ENCODE measurements around the gene GAB4. TPM values are rescaled to one million over a fixed set of nuclear protein-coding genes. Genes with fewer than 3 reads are reported as not detected.

GAB4 gene
- total and polyA plus RNA-seq, 2 of the 8 experiments (the other 6 are each of a cell fraction or from before 2014, with no cell fraction given): 0.03 to 0.17 TPM

DNA sequence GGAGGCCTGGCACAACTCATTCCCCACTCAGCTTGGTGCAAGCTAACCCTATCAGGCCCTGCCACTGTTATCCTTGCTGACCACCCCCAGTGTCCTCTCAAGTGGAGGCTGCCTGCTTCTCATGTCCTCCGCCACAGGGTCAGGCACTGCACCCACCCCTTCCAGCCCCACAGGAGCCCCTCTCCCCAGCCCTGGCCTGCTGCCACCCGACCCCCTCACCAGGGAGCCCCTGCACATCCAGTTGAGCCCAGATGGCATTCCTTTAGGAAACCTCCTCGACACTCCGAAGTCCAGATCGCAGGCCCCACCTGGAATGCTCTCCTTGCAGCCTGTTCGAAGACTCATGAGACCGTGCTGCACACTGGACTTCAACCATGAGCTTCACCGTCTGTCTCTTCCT lies 48.8 kb upstream of the GAB4 start:
- Histone ChIP-seq H3K4me1 (replicated peaks in 1 of 4; ENCODE audit: control insufficient read depth in 3 of 4, insufficient read depth in 4 of 4, low read length in 3 of 4) (no peaks in the 10 kb centered on the region), H2BK20ac (ENCODE audit: low read length) (no peak overlapping the region), H4K91ac (replicated peaks; ENCODE audit: insufficient read length, low read length) (no peak overlapping the region), H3K27me3 (replicated peaks in 1 of 4; ENCODE audit: control insufficient read depth in 3 of 4, extremely low read depth in 1 of 4, insufficient read depth in 3 of 4, low read length in 3 of 4) (no peaks in the 10 kb centered on the region), H3K36me3 (ENCODE audit: control insufficient read depth in 2 of 4, insufficient read depth in 4 of 4, low read length in 3 of 4) (no peaks in the 10 kb centered on the region), H3K4ac (replicated peaks; ENCODE audit: insufficient read length, low read depth, low read length) (no peak overlapping the region), H3K79me1 (ENCODE audit: low read depth, low read length) (no peaks in the 10 kb centered on the region), H3K18ac (ENCODE audit: extremely low read depth, low read length) (no peak overlapping the region), H4K5ac (ENCODE audit: insufficient read length, low read depth, low read length) (no peak overlapping the region), H4K8ac (ENCODE audit: extremely low read depth, insufficient read depth, low read length) (no peak overlapping the region), H3K4me2 (ENCODE audit: insufficient read depth in 1 of 2, low read depth in 2 of 2, low read length in 2 of 2) (no peak overlapping the region), H2BK15ac (ENCODE audit: low read length) (no peak overlapping the region), H2BK5ac (ENCODE audit: low read depth, low read length) (no peak overlapping the region), H3K14ac (ENCODE audit: insufficient read length) (no peak overlapping the region), H3K56ac (replicated peaks; ENCODE audit: insufficient read length, low read depth, low read length) (no peak overlapping the region), H3K4me3 (ENCODE audit: extremely low read depth in 1 of 4, insufficient read depth in 2 of 4, low read depth in 3 of 4, low read length in 4 of 4) (no peak overlapping the region), H3K79me2 (ENCODE audit: control insufficient read depth in 1 of 2, insufficient read depth in 2 of 2, low read length in 2 of 2) (no peaks in the 10 kb centered on the region; a peak in 1 of 4 replicates), H3K9me3 (ENCODE audit: insufficient read depth in 2 of 2, low read depth in 1 of 2, low read length in 1 of 2) (no peaks in the 10 kb centered on the region), H2AK5ac (ENCODE audit: low read depth, low read length) (no peak overlapping the region), H3K27ac (ENCODE audit: low read depth, low read length) (no peak overlapping the region), H2BK12ac (ENCODE audit: low read depth, low read length) (no peak overlapping the region), H2AFZ (ENCODE audit: low read length) (no peak overlapping the region), H3K9ac (replicated peaks in 1 of 4; ENCODE audit: extremely low read depth in 1 of 4, low read depth in 3 of 4, low read length in 3 of 4) (no peak overlapping the region), H4K20me1 (replicated peaks in 1 of 2; ENCODE audit: control insufficient read depth in 1 of 2, insufficient read depth in 2 of 2, low read length in 2 of 2) (no peaks in the 10 kb centered on the region), H2BK120ac (replicated peaks; ENCODE audit: low read depth, low read length) (no peak overlapping the region), H3K23me2 (ENCODE audit: low read depth, low read length) (no peaks in the 10 kb centered on the region), H3K23ac (ENCODE audit: insufficient read length) (no peak overlapping the region)
- DNase-seq (ENCODE audit: low read depth in 1 of 2, low spot score in 2 of 2) (peak in 1 of 2 experiments; percentile 30), FAIRE-seq (no peak)
- WGBS, 2 experiments (ENCODE audit: extremely low coverage in 1 of 2, insufficient coverage in 1 of 2, insufficient read length in 1 of 2, insufficient replicate concordance in 2 of 2, low coverage in 1 of 2, low lambda C conversion rate in 2 of 2, missing lambda C conversion rate in 1 of 2): 90% methylated on average over 8 of the region's 8 CpGs; no CpG with 5 or more reads in 1 of the 2 experiments
- CTCF ChIA-PET (ENCODE audit: partially characterized antibody): interaction anchor here (0.8 to 2.9 kb wide), 5 partner anchors 9 to 140 kb away, joined by 3 to 40 read pairs (median 4); no protein-coding TSS in a partner anchor
- no peak for TF ChIP-seq NANOG (IDR thresholded peaks at IDR 0.05; ENCODE audit: insufficient read depth, low read depth, low read length, poor library complexity, severe bottlenecking)
- no peak for TF ChIP-seq ZNF274 (IDR thresholded peaks at IDR 0.05; ENCODE audit: borderline replicate concordance, extremely low read depth, low read length)
- no peak for TF ChIP-seq TBP (IDR thresholded peaks at IDR 0.05; ENCODE audit: low read depth, low read length)
- TF ChIP-seq, protein P1, sequence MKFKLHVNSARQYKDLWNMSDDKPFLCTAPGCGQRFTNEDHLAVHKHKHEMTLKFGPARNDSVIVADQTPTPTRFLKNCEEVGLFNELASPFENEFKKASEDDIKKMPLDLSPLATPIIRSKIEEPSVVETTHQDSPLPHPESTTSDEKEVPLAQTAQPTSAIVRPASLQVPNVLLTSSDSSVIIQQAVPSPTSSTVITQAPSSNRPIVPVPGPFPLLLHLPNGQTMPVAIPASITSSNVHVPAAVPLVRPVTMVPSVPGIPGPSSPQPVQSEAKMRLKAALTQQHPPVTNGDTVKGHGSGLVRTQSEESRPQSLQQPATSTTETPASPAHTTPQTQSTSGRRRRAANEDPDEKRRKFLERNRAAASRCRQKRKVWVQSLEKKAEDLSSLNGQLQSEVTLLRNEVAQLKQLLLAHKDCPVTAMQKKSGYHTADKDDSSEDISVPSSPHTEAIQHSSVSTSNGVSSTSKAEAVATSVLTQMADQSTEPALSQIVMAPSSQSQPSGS (IDR thresholded peaks at IDR 0.05; ENCODE audit: low read length): no peak
- TF ChIP-seq HDAC6 (IDR thresholded peaks at IDR 0.05; ENCODE audit: low read depth, low read length): no peak
- no peak for TF ChIP-seq CTBP2 (IDR thresholded peaks at IDR 0.05; ENCODE audit: borderline replicate concordance, insufficient read depth, insufficient read length, low read length)
- POLR2A ChIA-PET (ENCODE audit: partially characterized antibody): no interaction called here

Measured in H1 (cell line).